Astrocyte (in vitro differentiated cells and primary cell): ENCODE measurements around the gene NSUN6. TPM values are rescaled to one million over a fixed set of nuclear protein-coding genes. Genes with fewer than 3 reads are reported as not detected.

Experiments used
- DNase-seq: peaks from one replicate; pipeline ENCODE4 v3.0.0-alpha.2; 2010; ENCODE audit warnings: low read depth
- FAIRE-seq: peaks from 2 replicates; lab custom pipeline; 2011; peaks lifted over from hg19 to GRCh38; lab: Jason Lieb, UNC
- H2AFZ ChIP-seq: 2 replicates; pipeline ENCODE4 v1.6.0; 2012; ENCODE audit warnings: low read depth, low read length, inconsistent platforms
- H3K27ac ChIP-seq: 2 replicates; pipeline ENCODE4 v1.5.1; 2011; ENCODE audit warnings: low read depth, low read length, inconsistent platforms
- H3K27me3 ChIP-seq: 2 replicates; pipeline ENCODE4 v1.6.0; 2011; ENCODE audit warnings: low read length, inconsistent platforms; ENCODE audit not compliant: insufficient read depth
- H3K36me3 ChIP-seq: 2 replicates; pipeline ENCODE4 v1.5.1; 2011; ENCODE audit warnings: low read length, inconsistent platforms; ENCODE audit not compliant: insufficient read depth
- H3K4me1 ChIP-seq: 2 replicates; pipeline ENCODE4 v1.5.1; 2011; ENCODE audit warnings: low read length, inconsistent platforms; ENCODE audit not compliant: insufficient read depth
- H3K4me2 ChIP-seq: 2 replicates; pipeline ENCODE4 v1.6.0; 2012; ENCODE audit warnings: low read length, inconsistent platforms
- H3K4me3 ChIP-seq: 2 replicates; pipeline ENCODE4 v1.5.1; 2011; ENCODE audit warnings: low read depth, mild to moderate bottlenecking, low read length, inconsistent platforms; ENCODE audit not compliant: insufficient read depth
- H3K79me2 ChIP-seq: 2 replicates; pipeline ENCODE4 v1.6.0; 2012; ENCODE audit warnings: mild to moderate bottlenecking, low read length, inconsistent platforms; ENCODE audit not compliant: insufficient read depth
- H3K9ac ChIP-seq: 2 replicates; pipeline ENCODE4 v1.6.0; 2012; ENCODE audit warnings: mild to moderate bottlenecking, low read length, inconsistent platforms
- H3K9me3 ChIP-seq: 2 replicates; pipeline ENCODE4 v1.5.1; 2012; ENCODE audit warnings: low read depth, mild to moderate bottlenecking, low read length, inconsistent platforms; ENCODE audit not compliant: insufficient read depth
- H4K20me1 ChIP-seq: 2 replicates; pipeline ENCODE4 v1.6.0; 2012; ENCODE audit warnings: low read length, inconsistent platforms; ENCODE audit not compliant: insufficient read depth
- H3K27ac Mint-ChIP-seq: one replicate; pipeline ENCODE4 v1.8.0; 2021; ENCODE audit warnings: mild to moderate bottlenecking, mixed read lengths; ENCODE audit not compliant: unreplicated experiment
- H3K27me3 Mint-ChIP-seq: one replicate; pipeline ENCODE4 v1.8.0; 2021; ENCODE audit warnings: low read depth, mixed read lengths; ENCODE audit not compliant: unreplicated experiment
- H3K36me3 Mint-ChIP-seq: one replicate; pipeline ENCODE4 v1.8.0; 2021; ENCODE audit warnings: low read depth, mixed read lengths; ENCODE audit not compliant: unreplicated experiment
- H3K4me1 Mint-ChIP-seq: one replicate; pipeline ENCODE4 v1.8.0; 2021; ENCODE audit warnings: low read depth, mixed read lengths; ENCODE audit not compliant: unreplicated experiment
- H3K4me3 Mint-ChIP-seq: one replicate; pipeline ENCODE4 v1.8.0; 2021; ENCODE audit warnings: mild to moderate bottlenecking, moderate library complexity, mixed read lengths; ENCODE audit not compliant: unreplicated experiment
- H3K9me3 Mint-ChIP-seq: one replicate; pipeline ENCODE4 v1.8.0; 2021; ENCODE audit warnings: mild to moderate bottlenecking, mixed read lengths; ENCODE audit not compliant: unreplicated experiment
- CTCF ChIP-seq: IDR thresholded peaks from 2 replicates; pipeline ENCODE4 v1.5.1; 2011; ENCODE audit warnings: low read depth, mild to moderate bottlenecking, inconsistent platforms, low read length, moderate library complexity; ENCODE audit not compliant: insufficient read depth
- EZH2 ChIP-seq: IDR thresholded peaks from 2 replicates; pipeline ENCODE4 v1.6.1; 2012; ENCODE audit warnings: mild to moderate bottlenecking, low read length, inconsistent platforms; ENCODE audit not compliant: insufficient read depth
- total RNA-seq: library from RNA; stranded (reverse); gene quantifications from 2 replicates; pipeline ENCODE4 v1.2.1, GENCODE V29; 2021

Gene NSUN6
- total RNA-seq, 1 donor from 2014 or later: 7.3 TPM

- Mint-ChIP-seq H3K36me3 (peaks cover 11% of the 10 kb centered on the region), H3K4me1 (peaks cover 5% of the 10 kb centered on the region), H3K27me3 (no peaks in the 10 kb centered on the region), H3K4me3 (no peak overlapping the region), H3K27ac (no peak overlapping the region), H3K9me3 (no peaks in the 10 kb centered on the region)
- Histone ChIP-seq H3K4me2 (no peak overlapping the region), H4K20me1 (no peaks in the 10 kb centered on the region), H3K27ac (no peak overlapping the region), H3K79me2 (no peaks in the 10 kb centered on the region), H3K9me3 (no peaks in the 10 kb centered on the region), H3K27me3 (no peaks in the 10 kb centered on the region), H3K4me3 (no peak overlapping the region), H3K36me3 (peaks cover 8% of the 10 kb centered on the region), H3K9ac (no peak overlapping the region), H3K4me1 (no peaks in the 10 kb centered on the region), H2AFZ (no peak overlapping the region)
- no peak for TF ChIP-seq CTCF
- no peak for TF ChIP-seq EZH2
- FAIRE-seq (no peak), DNase-seq (no peak)
Observed at GRCh38 chr10:18540195-18540594, 111.2 kb downstream of the NSUN6 start.

- Histone ChIP-seq H3K79me2 (no peaks in the 10 kb centered on the region), H3K27me3 (no peaks in the 10 kb centered on the region), H3K36me3 (peaks cover 8% of the 10 kb centered on the region), H2AFZ (no peak overlapping the region), H3K27ac (no peak overlapping the region), H3K9me3 (no peaks in the 10 kb centered on the region), H3K4me1 (no peaks in the 10 kb centered on the region), H3K9ac (no peak overlapping the region), H4K20me1 (no peaks in the 10 kb centered on the region), H3K4me2 (no peak overlapping the region), H3K4me3 (no peak overlapping the region)
- Mint-ChIP-seq H3K27me3 (no peaks in the 10 kb centered on the region), H3K36me3 (peaks cover 11% of the 10 kb centered on the region), H3K4me1 (peaks cover 5% of the 10 kb centered on the region), H3K9me3 (no peaks in the 10 kb centered on the region), H3K4me3 (no peak overlapping the region), H3K27ac (no peak overlapping the region)
- no peak for TF ChIP-seq EZH2
- DNase-seq (no peak), FAIRE-seq (no peak)
Observed at GRCh38 chr10:18539335-18539734, 112.1 kb downstream of the NSUN6 start.

GRCh38 chr10:18533896-18534295 is 117.5 kb downstream of the NSUN6 start:
- no peak for DNase-seq
- Histone ChIP-seq H3K9me3 (no peaks in the 10 kb centered on the region), H2AFZ (no peak overlapping the region), H4K20me1 (no peaks in the 10 kb centered on the region), H3K27me3 (no peaks in the 10 kb centered on the region), H3K27ac (no peak overlapping the region), H3K36me3 (peaks cover 2% of the 10 kb centered on the region), H3K4me2 (no peak overlapping the region), H3K4me1 (no peaks in the 10 kb centered on the region), H3K79me2 (no peaks in the 10 kb centered on the region), H3K4me3 (no peak overlapping the region), H3K9ac (no peak overlapping the region)
- no peaks in the 10 kb centered on the region for H3K4me1 Mint-ChIP-seq
- no peaks in the 10 kb centered on the region for H3K27me3 Mint-ChIP-seq
- FAIRE-seq: no peak
- TF ChIP-seq EZH2: no peak
- no peak for TF ChIP-seq CTCF
- peaks cover 3% of the 10 kb centered on the region for H3K36me3 Mint-ChIP-seq
- no peaks in the 10 kb centered on the region for H3K9me3 Mint-ChIP-seq
- no peak overlapping the region for H3K27ac Mint-ChIP-seq
- no peak overlapping the region for H3K4me3 Mint-ChIP-seq
